ENCODE measurements around the gene IGSF21. TPM values are rescaled to one million over a fixed set of nuclear protein-coding genes. Genes with fewer than 3 reads are reported as not detected.

IGSF21 gene
- total RNA-seq, 1 experiment from 2014 or later: 5.2 TPM

GRCh38 chr1:18312961-18313360 is 205.4 kb downstream of the IGSF21 start:
- no peak overlapping the region for H2BK120ac ChIP-seq (ENCODE audit: low read depth, low read length, poor library complexity, severe bottlenecking)
- H3K9me3 Mint-ChIP-seq: peaks cover 0 to 3% of the 10 kb centered on the region in 2 experiments; a peak in 2 of 5 replicates
- no peak overlapping the region for H3K23ac ChIP-seq (ENCODE audit: insufficient read length, low read depth, low read length)
- no peak overlapping the region for H3K4me3 Mint-ChIP-seq
- H4K20me1 ChIP-seq (ENCODE audit: control insufficient read depth, insufficient read depth, insufficient read length): no peaks in the 10 kb centered on the region
- no peak overlapping the region for H3K4ac ChIP-seq (ENCODE audit: low read depth, low read length)
- peaks cover 8 to 9% of the 10 kb centered on the region in 2 experiments; a peak in 2 of 4 replicates for H3K4me1 Mint-ChIP-seq
- no peak overlapping the region for H2AFZ ChIP-seq (ENCODE audit: low read length)
- peaks cover 4% of the 10 kb centered on the region for H3K27me3 Mint-ChIP-seq (ENCODE audit: low read depth)
- H4K5ac ChIP-seq (ENCODE audit: insufficient read length, low read depth, low read length): no peak overlapping the region
- no peak overlapping the region for H2BK20ac ChIP-seq (ENCODE audit: low read depth, low read length, poor library complexity, severe bottlenecking)
- H2AK5ac ChIP-seq (ENCODE audit: insufficient read length, low read length): no peak overlapping the region
- H4K91ac ChIP-seq (ENCODE audit: insufficient read length, low read depth, low read length): no peak overlapping the region
- H3K4me2 ChIP-seq (ENCODE audit: insufficient read depth, insufficient read length, low read length): no peak overlapping the region
- H3K27me3 ChIP-seq (ENCODE audit: insufficient read depth, low read length): no peaks in the 10 kb centered on the region
- no peak overlapping the region for H3K56ac ChIP-seq (ENCODE audit: insufficient read length, low read depth, low read length)
- no peak overlapping the region for H3K9ac ChIP-seq (ENCODE audit: extremely low read depth, insufficient read length, low read length)
- H3K14ac ChIP-seq (ENCODE audit: insufficient read depth, low read length): no peak overlapping the region
- no peak overlapping the region for H2BK12ac ChIP-seq (ENCODE audit: insufficient read length, low read depth, low read length)
- no peak overlapping the region for H3K27ac Mint-ChIP-seq
- no peaks in the 10 kb centered on the region for H3K9me3 ChIP-seq (ENCODE audit: control insufficient read depth, low read depth, low read length)
- no peak overlapping the region for H3K18ac ChIP-seq (ENCODE audit: insufficient read length, low read depth, low read length)
- peaks cover 0 to 3% (median 0%) of the 10 kb centered on the region in 3 experiments; a peak in 3 of 7 replicates for H3K36me3 Mint-ChIP-seq (ENCODE audit: insufficient read depth in 1 of 3, low read depth in 3 of 3)
- H3K79me2 ChIP-seq (ENCODE audit: insufficient read depth, low read length): no peaks in the 10 kb centered on the region
- no peak overlapping the region for H2BK5ac ChIP-seq (ENCODE audit: insufficient read length, low read length)
- TF ChIP-seq CTCF (conservative IDR thresholded peaks at IDR 0.05): no peak
- no peak overlapping the region for H3T11ph ChIP-seq (ENCODE audit: low read length)
- no peaks in the 10 kb centered on the region for H3K79me1 ChIP-seq (ENCODE audit: insufficient read depth, low read depth, low read length, poor library complexity, severe bottlenecking)
- no peaks in the 10 kb centered on the region for H3K23me2 ChIP-seq (ENCODE audit: insufficient read length, low read depth, low read length, poor library complexity, severe bottlenecking)
- H3K4me1 ChIP-seq (ENCODE audit: insufficient read depth, low read length): no peaks in the 10 kb centered on the region
- no CpG with 5 or more reads among the region's 10 CpGs for WGBS (ENCODE audit: extremely low coverage, insufficient read length, low lambda C conversion rate)
- H4K8ac ChIP-seq (replicated peaks; ENCODE audit: insufficient read length, low read depth, low read length): no peak overlapping the region
- no peak overlapping the region for H3K27ac ChIP-seq (ENCODE audit: insufficient read length, low read depth, low read length)
- H2BK15ac ChIP-seq (ENCODE audit: low read depth, low read length): no peak overlapping the region
- DNase-seq: no peak

Data from H9 (cell line).